Smooth muscle cell (in vitro differentiated cells): ENCODE results near the gene OLFML1. TPM values are rescaled to one million over a fixed set of nuclear protein-coding genes. Genes with fewer than 3 reads are reported as not detected.

Source experiments
- DNase-seq: peaks from one replicate; lab custom pipeline; 2025; ENCODE audit not compliant: unreplicated experiment; lab: John Stamatoyannopoulos, UW
- H2AFZ ChIP-seq: fragments of 200-600 bp; sonication (generic); 2 replicates; pipeline ENCODE4 v1.6.0; 2016; ENCODE audit warnings: antibody characterized with exemption, low read depth, mild to moderate bottlenecking
- H3F3A ChIP-seq: fragments of 200-600 bp; sonication (generic); 2 replicates; pipeline ENCODE4 v1.6.0; 2017; ENCODE audit warnings: antibody characterized with exemption, low read depth
- H3K27ac ChIP-seq: fragments of 200-600 bp; sonication (generic); 2 replicates; pipeline ENCODE4 v1.5.1; 2016; ENCODE audit warnings: low read depth, mild to moderate bottlenecking
- H3K27me3 ChIP-seq: fragments of 200-600 bp; sonication (generic); 2 replicates; pipeline ENCODE4 v1.6.1; 2016; ENCODE audit warnings: low read depth, mild to moderate bottlenecking
- H3K36me3 ChIP-seq: fragments of 200-600 bp; sonication (generic); 2 replicates; pipeline ENCODE4 v1.5.1; 2016; ENCODE audit warnings: low read depth
- H3K4me1 ChIP-seq: fragments of 200-600 bp; sonication (generic); 2 replicates; pipeline ENCODE4 v1.5.1; 2016; ENCODE audit warnings: low read depth
- H3K4me2 ChIP-seq: fragments of 200-600 bp; sonication (generic); 2 replicates; pipeline ENCODE4 v1.6.0; 2016; ENCODE audit warnings: mild to moderate bottlenecking
- H3K4me3 ChIP-seq: fragments of 200-600 bp; sonication (generic); 2 replicates; pipeline ENCODE4 v1.5.1; 2016; ENCODE audit warnings: mild to moderate bottlenecking
- H3K79me2 ChIP-seq: fragments of 200-600 bp; sonication (generic); 2 replicates; pipeline ENCODE4 v1.6.0; 2016; ENCODE audit warnings: low read depth, mild to moderate bottlenecking
- H3K9ac ChIP-seq: fragments of 200-600 bp; sonication (generic); 2 replicates; pipeline ENCODE4 v1.6.0; 2016; ENCODE audit warnings: low read depth
- H3K9me3 ChIP-seq: fragments of 200-600 bp; sonication (generic); replicated peaks from 2 replicates; pipeline ENCODE4 v1.5.1; 2016; ENCODE audit warnings: low read depth
- H4K20me1 ChIP-seq: fragments of 200-600 bp; sonication (generic); 2 replicates; pipeline ENCODE4 v1.6.0; 2016; ENCODE audit warnings: low read depth
- WGBS: methylation state at CpG from one replicate; pipeline ENCODE4 v1.1.7; 2016; ENCODE audit warnings: low lambda C conversion rate; 5-methylcytosine and 5-hydroxymethylcytosine counted together
- polyA plus RNA-seq: library from polyadenylated mRNA; unstranded; fragments of >200 nt; fragmentation: Nextera tagmentation; extraction: Ambion mirVana; gene quantifications from 2 replicates; pipeline ENCODE4 v1.2.1, GENCODE V29; 2016
- total RNA-seq: library from RNA; depleted of rRNA; stranded (reverse); fragments of >200 nt; gene quantifications from 2 replicates; pipeline ENCODE4 v1.2.3, GENCODE V29; 2014
- TF ChIP-seq, protein P1 (sequence below): fragments of 200-600 bp; sonication (generic); IDR thresholded peaks from 2 replicates; pipeline ENCODE4 v1.5.1; 2017; ENCODE audit warnings: borderline replicate concordance, mild to moderate bottlenecking, antibody characterized with exemption; ENCODE audit not compliant: insufficient read depth, poor library complexity, severe bottlenecking

The OLFML1 gene
- total and polyA plus RNA-seq, 2 experiments from 2014 or later, result 0.14 TPM; not detected in 1

DNA sequence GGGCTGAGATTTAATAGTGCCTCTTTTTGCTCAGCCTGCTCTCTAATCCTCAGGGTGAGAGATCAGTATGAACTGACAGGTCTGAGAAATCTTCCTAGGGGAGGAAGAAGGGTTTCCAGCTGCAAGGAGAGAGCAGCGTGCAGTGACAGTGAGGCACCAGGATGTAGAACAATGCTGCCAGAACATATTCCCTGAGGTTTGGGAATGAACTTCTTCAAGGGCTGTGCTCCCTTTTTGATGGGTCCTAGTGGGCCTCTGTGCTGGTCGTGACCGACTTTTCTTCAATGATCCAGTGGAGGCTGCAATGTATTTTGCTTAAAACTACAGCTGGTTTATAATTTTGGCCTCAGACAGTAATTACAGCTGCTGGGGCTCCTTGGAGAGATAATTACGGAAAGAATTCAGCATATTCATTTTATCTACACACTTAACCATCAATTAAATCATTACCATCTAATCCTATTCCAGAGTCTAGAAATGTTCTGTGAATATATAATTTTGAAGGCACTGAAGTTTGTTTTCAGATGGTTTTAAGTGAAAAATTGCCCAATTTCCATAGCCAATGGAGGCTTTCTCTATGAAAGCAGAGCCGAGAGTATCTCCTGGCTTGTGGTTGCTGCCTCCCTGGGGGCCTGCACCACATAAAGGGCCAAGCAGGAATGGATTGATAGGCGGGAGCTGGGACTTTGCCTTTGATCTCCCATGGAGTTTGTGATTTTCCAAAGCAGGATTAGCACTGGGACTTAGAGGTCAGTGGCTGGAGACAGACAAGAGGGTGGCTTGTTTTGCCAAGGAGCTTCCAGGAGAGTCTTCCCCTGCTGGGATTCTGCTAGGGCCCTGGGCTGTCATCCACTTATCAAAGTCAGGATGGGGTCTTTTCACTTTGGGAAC lies 41.0 kb upstream of the OLFML1 start:
- no peak overlapping the region for H3K27ac ChIP-seq
- H4K20me1 ChIP-seq, result no peaks in the 10 kb centered on the region
- H3K36me3 ChIP-seq, result no peaks in the 10 kb centered on the region
- no peak overlapping the region for H3K4me3 ChIP-seq
- H3K27me3 ChIP-seq, result no peaks in the 10 kb centered on the region
- H3K4me2 ChIP-seq, result peak overlapping the region; percentile 19
- no peaks in the 10 kb centered on the region for H3K9me3 ChIP-seq
- peaks cover 13% of the 10 kb centered on the region for H3K4me1 ChIP-seq
- no peak for DNase-seq
- 23% methylated on average over 6 of the region's 6 CpGs for WGBS
- no peak overlapping the region for H3K9ac ChIP-seq
- TF ChIP-seq, protein P1, sequence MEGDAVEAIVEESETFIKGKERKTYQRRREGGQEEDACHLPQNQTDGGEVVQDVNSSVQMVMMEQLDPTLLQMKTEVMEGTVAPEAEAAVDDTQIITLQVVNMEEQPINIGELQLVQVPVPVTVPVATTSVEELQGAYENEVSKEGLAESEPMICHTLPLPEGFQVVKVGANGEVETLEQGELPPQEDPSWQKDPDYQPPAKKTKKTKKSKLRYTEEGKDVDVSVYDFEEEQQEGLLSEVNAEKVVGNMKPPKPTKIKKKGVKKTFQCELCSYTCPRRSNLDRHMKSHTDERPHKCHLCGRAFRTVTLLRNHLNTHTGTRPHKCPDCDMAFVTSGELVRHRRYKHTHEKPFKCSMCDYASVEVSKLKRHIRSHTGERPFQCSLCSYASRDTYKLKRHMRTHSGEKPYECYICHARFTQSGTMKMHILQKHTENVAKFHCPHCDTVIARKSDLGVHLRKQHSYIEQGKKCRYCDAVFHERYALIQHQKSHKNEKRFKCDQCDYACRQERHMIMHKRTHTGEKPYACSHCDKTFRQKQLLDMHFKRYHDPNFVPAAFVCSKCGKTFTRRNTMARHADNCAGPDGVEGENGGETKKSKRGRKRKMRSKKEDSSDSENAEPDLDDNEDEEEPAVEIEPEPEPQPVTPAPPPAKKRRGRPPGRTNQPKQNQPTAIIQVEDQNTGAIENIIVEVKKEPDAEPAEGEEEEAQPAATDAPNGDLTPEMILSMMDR, result no peak
- H3F3A ChIP-seq, result no peaks in the 10 kb centered on the region
- no peaks in the 10 kb centered on the region for H3K79me2 ChIP-seq
- H2AFZ ChIP-seq, result no peak overlapping the region

GRCh38 chr11:7445564-7445963 lies 39.7 kb upstream of the OLFML1 start:
- Histone ChIP-seq H3K79me2 (no peaks in the 10 kb centered on the region), H3K4me3 (no peak overlapping the region), H3F3A (no peaks in the 10 kb centered on the region), H3K4me1 (peaks cover 13% of the 10 kb centered on the region), H4K20me1 (no peaks in the 10 kb centered on the region), H3K27ac (no peak overlapping the region), H3K9ac (no peak overlapping the region), H3K27me3 (no peaks in the 10 kb centered on the region), H3K4me2 (peak overlapping the region; percentile 7), H3K36me3 (no peaks in the 10 kb centered on the region), H2AFZ (no peak overlapping the region), H3K9me3 (no peaks in the 10 kb centered on the region)
- TF ChIP-seq, protein P1, result no peak
- no peak for DNase-seq
- 61% methylated on average over 5 of the region's 5 CpGs for WGBS

DNA sequence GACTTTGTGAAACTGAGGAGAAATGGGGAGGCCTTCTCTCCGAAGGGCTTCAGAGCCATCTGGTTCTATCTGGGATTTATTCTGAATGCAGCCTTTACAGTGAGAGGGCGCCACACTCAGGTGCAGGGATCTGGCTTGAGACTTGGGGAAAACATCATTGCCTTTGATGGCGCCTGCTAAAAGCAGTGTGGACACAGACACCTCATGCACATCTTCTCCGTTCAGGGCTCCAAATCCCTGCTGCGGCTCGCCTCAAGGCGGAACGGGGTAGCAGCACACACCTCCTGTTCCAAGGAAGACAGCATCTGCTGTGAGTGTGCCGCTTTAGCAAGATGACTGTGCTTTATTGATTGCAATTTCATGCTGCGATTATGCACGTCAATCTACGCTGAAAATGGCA lies 37.1 kb upstream of the OLFML1 start:
- Histone ChIP-seq H3K27ac (no peak overlapping the region), H3K9ac (no peak overlapping the region), H3F3A (no peaks in the 10 kb centered on the region), H3K79me2 (no peaks in the 10 kb centered on the region), H3K27me3 (no peaks in the 10 kb centered on the region), H4K20me1 (no peaks in the 10 kb centered on the region), H2AFZ (no peak overlapping the region), H3K36me3 (no peaks in the 10 kb centered on the region), H3K4me3 (no peak overlapping the region), H3K4me1 (peaks cover 13% of the 10 kb centered on the region), H3K4me2 (no peak overlapping the region), H3K9me3 (no peaks in the 10 kb centered on the region)
- TF ChIP-seq, protein P1, result no peak
- no peak for DNase-seq
- 96% methylated on average over 12 of the region's 12 CpGs for WGBS
